HG03108 (cell line): ENCODE data around the gene WFDC12.

Experiments
- ATAC-seq: cut with Tn5 transposase; IDR thresholded peaks from one replicate; pipeline ENCODE4 v1.9.1; 2021; ENCODE audit warnings: moderate library complexity; ENCODE audit not compliant: unreplicated experiment

WFDC12 gene

GRCh38 chr20:45092898-45093297, 31.4 kb downstream of the WFDC12 start:
- no peak for ATAC-seq

GRCh38 chr20:45091366-45091765, 32.9 kb downstream of the WFDC12 start:
- ATAC-seq, result no peak

GRCh38 chr20:45090481-45090880, 33.8 kb downstream of the WFDC12 start:
- no peak for ATAC-seq

- no peak for ATAC-seq
These were observed 36.0 kb downstream of the WFDC12 start for GRCh38 chr20:45088247-45088646.

- no peak for ATAC-seq
These were observed 36.5 kb downstream of the WFDC12 start for GRCh38 chr20:45087814-45088213.

- ATAC-seq, result no peak
These were observed 37.0 kb downstream of the WFDC12 start for GRCh38 chr20:45087097-45087790.

- no peak for ATAC-seq
These were observed 38.4 kb downstream of the WFDC12 start for GRCh38 chr20:45085867-45086266.

- ATAC-seq, result no peak
These were observed 39.0 kb downstream of the WFDC12 start for GRCh38 chr20:45085289-45085688.

GRCh38 chr20:45083127-45083526, 41.1 kb downstream of the WFDC12 start:
- ATAC-seq, result no peak

- no peak for ATAC-seq
These were observed 41.8 kb downstream of the WFDC12 start for GRCh38 chr20:45082468-45082867.

GRCh38 chr20:45080867-45081624, 43.2 kb downstream of the WFDC12 start:
- ATAC-seq, result no peak

GRCh38 chr20:45077559-45077958, 46.7 kb downstream of the WFDC12 start:
- no peak for ATAC-seq
